ENCODE results near the gene SCRG1.

GRCh38 chr4:173343832-173344397, 55.0 kb downstream of the SCRG1 start:
- TF ChIP-seq ZFP30 (CRISPR knock-in tag; IDR thresholded peaks at IDR 0.05) (no peak), PATZ1 (CRISPR knock-in tag; IDR thresholded peaks at IDR 0.05; ENCODE audit: borderline replicate concordance) (no peak), CSRNP3 (CRISPR knock-in tag; IDR thresholded peaks at IDR 0.05) (no peak), GLIS3 (CRISPR knock-in tag; IDR thresholded peaks at IDR 0.05) (no peak)
- TF ChIP-seq, protein P1, sequence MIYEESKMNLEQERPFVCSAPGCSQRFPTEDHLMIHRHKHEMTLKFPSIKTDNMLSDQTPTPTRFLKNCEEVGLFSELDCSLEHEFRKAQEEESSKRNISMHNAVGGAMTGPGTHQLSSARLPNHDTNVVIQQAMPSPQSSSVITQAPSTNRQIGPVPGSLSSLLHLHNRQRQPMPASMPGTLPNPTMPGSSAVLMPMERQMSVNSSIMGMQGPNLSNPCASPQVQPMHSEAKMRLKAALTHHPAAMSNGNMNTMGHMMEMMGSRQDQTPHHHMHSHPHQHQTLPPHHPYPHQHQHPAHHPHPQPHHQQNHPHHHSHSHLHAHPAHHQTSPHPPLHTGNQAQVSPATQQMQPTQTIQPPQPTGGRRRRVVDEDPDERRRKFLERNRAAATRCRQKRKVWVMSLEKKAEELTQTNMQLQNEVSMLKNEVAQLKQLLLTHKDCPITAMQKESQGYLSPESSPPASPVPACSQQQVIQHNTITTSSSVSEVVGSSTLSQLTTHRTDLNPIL (CRISPR knock-in tag; IDR thresholded peaks at IDR 0.05; ENCODE audit: low read depth): no peak

Data from SK-N-SH treated with all-trans-retinoic acid at 6 μM for 48 hours (cell line).